HG03103 (cell line): ENCODE results near the gene ACAP2.

Source experiments
- ATAC-seq: cut with Tn5 transposase; IDR thresholded peaks from one replicate; pipeline ENCODE4 v1.9.1; 2021; ENCODE audit warnings: low read depth; ENCODE audit not compliant: unreplicated experiment

ACAP2 gene

GRCh38 chr3:195226445-195226844 is 216.4 kb downstream of the ACAP2 start:
- ATAC-seq: no peak

- ATAC-seq: no peak
Observed at GRCh38 chr3:195224980-195225580, 217.7 kb downstream of the ACAP2 start.
